GM12878 (cell line): ENCODE measurements around the gene MIA2. TPM values are rescaled to one million over a fixed set of nuclear protein-coding genes. Genes with fewer than 3 reads are reported as not detected.
"Not testable (repeated sequence)": the region's sequence is repeated elsewhere in the genome, so short reads cannot be mapped to it uniquely, and the experiment has no call there.

Source experiments
- ATAC-seq: fragments of 200-7000 bp; cut with Tn5 transposase; 3 replicates; pipeline ENCODE4 v1.9.1; 2020; ENCODE audit warnings: mild to moderate bottlenecking, moderate library complexity
- BruUV-seq: library from RNA; stranded (reverse); fragments of 400-500 nt; replicated peaks from 2 replicates; lab custom pipeline; 2021; lab: Mats Ljungman, UMichigan
- CTCF ChIA-PET: fragments of 300-600 bp; sonication (Branson Sonifier 250); formaldehyde crosslinking; extraction: SDS; loops from one replicate; lab custom pipeline; 2021; ENCODE audit warnings: inconsistent platforms; lab: Yijun Ruan, JAX
- POLR2A ChIA-PET: fragments of 350-600 bp; formaldehyde crosslinking; extraction: SDS; loops from one replicate; lab custom pipeline; 2021; ENCODE audit warnings: inconsistent platforms; lab: Charles Lee
- RAD21 ChIA-PET: fragments of 300-600 bp; sonication (Branson Sonifier 250); formaldehyde crosslinking; loops from one replicate; lab custom pipeline; 2023; ENCODE audit warnings: antibody characterized with exemption; ENCODE audit not compliant: unreplicated experiment; lab: Charles Lee
- SMC1A ChIA-PET: fragments of 300-600 bp; sonication (Branson Sonifier 250); formaldehyde crosslinking; loops from one replicate; lab custom pipeline; 2023; ENCODE audit not compliant: unreplicated experiment, uncharacterized antibody; lab: Charles Lee
- DNase-seq: peaks from one replicate; pipeline ENCODE4 v3.0.0-alpha.2; 2011; ENCODE audit warnings: low read depth, low spot score
- FAIRE-seq: peaks from 3 replicates; lab custom pipeline; 2011; peaks lifted over from hg19 to GRCh38; lab: Jason Lieb, UNC
- H2AFZ ChIP-seq: 2 replicates; pipeline ENCODE4 v1.6.0; 2011; ENCODE audit warnings: low read depth, low read length, control low read depth; ENCODE audit not compliant: control insufficient read depth
- H3K27ac ChIP-seq: 2 replicates; pipeline ENCODE4 v1.5.1; 2011; ENCODE audit warnings: control low read depth; ENCODE audit not compliant: control insufficient read depth, insufficient read depth
- H3K27me3 ChIP-seq, 2 experiments: replicated peaks in 1 of 2; 2 replicates each; pipeline versions ENCODE4 v1.6.0 to v1.6.1; 2011; ENCODE audit warnings: low read length in 1 of 2; ENCODE audit not compliant: control insufficient read depth in 2 of 2, insufficient read depth in 2 of 2
- H3K36me3 ChIP-seq, 2 experiments: 2 replicates each; pipeline ENCODE4 v1.5.1; 2011; ENCODE audit warnings: low read length in 1 of 2; ENCODE audit not compliant: control insufficient read depth in 2 of 2, insufficient read depth in 2 of 2
- H3K4me1 ChIP-seq: 2 replicates; pipeline ENCODE4 v1.6.1; 2011; ENCODE audit warnings: mild to moderate bottlenecking, low read length, moderate library complexity, mixed read lengths; ENCODE audit not compliant: control insufficient read depth, insufficient read depth
- H3K4me2 ChIP-seq: 2 replicates; pipeline ENCODE4 v1.6.0; 2011; ENCODE audit warnings: control low read depth; ENCODE audit not compliant: control insufficient read depth, insufficient read depth
- H3K4me3 ChIP-seq: fragments of 200-600 bp; sonication (generic); 2 replicates; pipeline ENCODE4 v1.5.1; 2016
- H3K79me2 ChIP-seq: 2 replicates; pipeline ENCODE4 v1.6.0; 2011; ENCODE audit warnings: low read length; ENCODE audit not compliant: control insufficient read depth, insufficient read depth
- H3K9ac ChIP-seq: 2 replicates; pipeline ENCODE4 v1.8.0; 2011; ENCODE audit warnings: low read length, control low read depth, mixed read lengths; ENCODE audit not compliant: control insufficient read depth, insufficient read depth
- H3K9me3 ChIP-seq: replicated peaks from 3 replicates; pipeline ENCODE4 v1.5.1; 2011; ENCODE audit warnings: mild to moderate bottlenecking, low read length; ENCODE audit not compliant: control insufficient read depth, insufficient read depth
- H4K20me1 ChIP-seq: 2 replicates; pipeline ENCODE4 v1.6.0; 2011; ENCODE audit not compliant: control insufficient read depth, insufficient read depth
- HCFC1 ChIP-seq: fragments of 150-350 bp; IDR thresholded peaks from 2 replicates; pipeline ENCODE4 v1.6.1; 2014; ENCODE audit warnings: low read length
- SMAD1 ChIP-seq: fragments of 450-650 bp; IDR thresholded peaks from 2 replicates; pipeline ENCODE4 v1.6.1; 2018; ENCODE audit warnings: mild to moderate bottlenecking, low read depth; ENCODE audit not compliant: partially characterized antibody
- TAF1 ChIP-seq: IDR thresholded peaks from 2 replicates; pipeline ENCODE4 v1.6.1; 2011; ENCODE audit warnings: mild to moderate bottlenecking, low read depth, low read length, borderline replicate concordance
- ZNF217 ChIP-seq: fragments of 450-650 bp; IDR thresholded peaks from 2 replicates; pipeline ENCODE4 v1.6.1; 2017; ENCODE audit warnings: antibody characterized with exemption, mild to moderate bottlenecking
- ZNF24 ChIP-seq: fragments of 450-650 bp; IDR thresholded peaks from 2 replicates; pipeline ENCODE4 v1.6.1; 2017; ENCODE audit warnings: antibody characterized with exemption, mild to moderate bottlenecking
- WGBS: methylation state at CpG from one replicate; pipeline ENCODE4 v1.1.6; 2016; ENCODE audit warnings: low lambda C conversion rate; ENCODE audit not compliant: insufficient replicate concordance, insufficient coverage; ENCODE audit errors: missing lambda C conversion rate; 5-methylcytosine and 5-hydroxymethylcytosine counted together
- in situ Hi-C: fragments of 300-500 bp; cut with MboI; formaldehyde crosslinking; loops from 9 replicates; pipeline ENCODE4 v1.14.3; 2018; ENCODE audit warnings: mixed read lengths
- intact Hi-C: fragments of 100-400 bp; cut with micrococcal nuclease; formaldehyde crosslinking; loops from one replicate; pipeline ENCODE4 v1.14.2; 2022; ENCODE audit not compliant: unreplicated experiment
- polyA plus RNA-seq, 11 experiments: library from polyadenylated mRNA; depleted of rRNA in 4 of 11; unstranded in 6 of 11; stranded (reverse) in 5 of 11; fragments of >200 nt; fragmentation: Nextera tagmentation in 4 of 11; fragmentation: Illumina TruSeq in 1 of 11; extraction: Ambion mirVana in 4 of 11; extraction: Trizol in 1 of 11; gene quantifications; 1 replicate in 1 of 11; 2 replicates in 10 of 11; pipeline versions ENCODE4 v1.2.1 to v1.2.3, GENCODE V29; 2011 to 2016; ENCODE audit warnings: inconsistent platforms in 2 of 11, missing spikeins in 2 of 11, low read depth in 1 of 11
- total RNA-seq, 4 experiments: library from RNA; depleted of rRNA in 3 of 4; stranded (reverse); fragments of >200 nt in 3 of 4; fragmentation: Illumina TruSeq in 1 of 4; extraction: Trizol in 1 of 4; gene quantifications; 2 replicates each; pipeline versions ENCODE4 v1.2.1 to v1.2.3, GENCODE V29; 2013 to 2021
- TF ChIP-seq, protein P1 (sequence below): IDR thresholded peaks from 2 replicates; pipeline ENCODE4 v1.6.1; 2012; ENCODE audit warnings: improper control_type of control experiment, low read depth, low read length; ENCODE audit not compliant: insufficient replicate concordance

Gene MIA2
- total and polyA plus RNA-seq, 10 of the 15 experiments (the other 5 are each of a cell fraction or from before 2014, with no cell fraction given) = 6.3 to 36.8 (median 17.1) TPM

DNA sequence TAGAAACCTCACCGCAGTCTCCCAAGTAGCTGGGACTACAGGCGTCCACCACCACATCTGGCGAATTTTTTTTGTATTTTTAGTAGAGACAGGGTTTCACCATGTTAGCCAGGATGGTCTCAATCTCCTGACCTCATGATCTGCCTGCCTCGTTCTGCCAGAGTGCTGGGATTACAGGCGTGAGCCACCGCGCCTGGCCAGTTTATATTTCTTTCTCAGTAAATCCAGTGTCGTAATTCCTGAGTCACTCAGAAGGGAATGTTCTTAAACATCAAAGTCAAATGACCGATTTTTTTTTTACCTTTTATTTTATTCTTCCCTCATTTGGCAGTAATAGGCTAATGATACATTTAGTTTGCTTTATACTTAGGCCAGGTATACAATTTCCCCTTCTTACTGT lies 118.0 kb downstream of the MIA2 start (continued):
- TF ChIP-seq, protein P1, sequence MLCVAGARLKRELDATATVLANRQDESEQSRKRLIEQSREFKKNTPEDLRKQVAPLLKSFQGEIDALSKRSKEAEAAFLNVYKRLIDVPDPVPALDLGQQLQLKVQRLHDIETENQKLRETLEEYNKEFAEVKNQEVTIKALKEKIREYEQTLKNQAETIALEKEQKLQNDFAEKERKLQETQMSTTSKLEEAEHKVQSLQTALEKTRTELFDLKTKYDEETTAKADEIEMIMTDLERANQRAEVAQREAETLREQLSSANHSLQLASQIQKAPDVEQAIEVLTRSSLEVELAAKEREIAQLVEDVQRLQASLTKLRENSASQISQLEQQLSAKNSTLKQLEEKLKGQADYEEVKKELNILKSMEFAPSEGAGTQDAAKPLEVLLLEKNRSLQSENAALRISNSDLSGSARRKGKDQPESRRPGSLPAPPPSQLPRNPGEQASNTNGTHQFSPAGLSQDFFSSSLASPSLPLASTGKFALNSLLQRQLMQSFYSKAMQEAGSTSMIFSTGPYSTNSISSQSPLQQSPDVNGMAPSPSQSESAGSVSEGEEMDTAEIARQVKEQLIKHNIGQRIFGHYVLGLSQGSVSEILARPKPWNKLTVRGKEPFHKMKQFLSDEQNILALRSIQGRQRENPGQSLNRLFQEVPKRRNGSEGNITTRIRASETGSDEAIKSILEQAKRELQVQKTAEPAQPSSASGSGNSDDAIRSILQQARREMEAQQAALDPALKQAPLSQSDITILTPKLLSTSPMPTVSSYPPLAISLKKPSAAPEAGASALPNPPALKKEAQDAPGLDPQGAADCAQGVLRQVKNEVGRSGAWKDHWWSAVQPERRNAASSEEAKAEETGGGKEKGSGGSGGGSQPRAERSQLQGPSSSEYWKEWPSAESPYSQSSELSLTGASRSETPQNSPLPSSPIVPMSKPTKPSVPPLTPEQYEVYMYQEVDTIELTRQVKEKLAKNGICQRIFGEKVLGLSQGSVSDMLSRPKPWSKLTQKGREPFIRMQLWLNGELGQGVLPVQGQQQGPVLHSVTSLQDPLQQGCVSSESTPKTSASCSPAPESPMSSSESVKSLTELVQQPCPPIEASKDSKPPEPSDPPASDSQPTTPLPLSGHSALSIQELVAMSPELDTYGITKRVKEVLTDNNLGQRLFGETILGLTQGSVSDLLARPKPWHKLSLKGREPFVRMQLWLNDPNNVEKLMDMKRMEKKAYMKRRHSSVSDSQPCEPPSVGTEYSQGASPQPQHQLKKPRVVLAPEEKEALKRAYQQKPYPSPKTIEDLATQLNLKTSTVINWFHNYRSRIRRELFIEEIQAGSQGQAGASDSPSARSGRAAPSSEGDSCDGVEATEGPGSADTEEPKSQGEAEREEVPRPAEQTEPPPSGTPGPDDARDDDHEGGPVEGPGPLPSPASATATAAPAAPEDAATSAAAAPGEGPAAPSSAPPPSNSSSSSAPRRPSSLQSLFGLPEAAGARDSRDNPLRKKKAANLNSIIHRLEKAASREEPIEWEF = no peak
- TF ChIP-seq TAF1 (no peak), SMAD1 (no peak), ZNF217 (no peak), ZNF24 (no peak), HCFC1 (no peak)

- not testable (repeated sequence) for ATAC-seq
Measured at GRCh38 chr14:39359069-39359468, 125.4 kb downstream of the MIA2 start.

More at GRCh38 chr14:39359069-39359468, 125.4 kb downstream of the MIA2 start:
- H3K4me2 ChIP-seq, H3K27me3 ChIP-seq, intact Hi-C loops, H3K79me2 ChIP-seq, H3K4me1 ChIP-seq, DNase-seq, BruUV-seq, RAD21 ChIA-PET, H3K4me3 ChIP-seq, H3K9ac ChIP-seq, SMC1A ChIA-PET, H2AFZ ChIP-seq, H3K36me3 ChIP-seq, H4K20me1 ChIP-seq, POLR2A ChIA-PET, H3K9me3 ChIP-seq, in situ Hi-C loops, FAIRE-seq, H3K27ac ChIP-seq: not testable (repeated sequence)
- 85% methylated on average over 10 of the region's 10 CpGs for WGBS
- CTCF ChIA-PET = interaction anchor here (0.5 kb wide), 1 partner anchor 120 kb away, joined by 3 read pairs; no protein-coding TSS in a partner anchor
